Measurements from ENCODE around the gene NID1.

Gene NID1

DNA sequence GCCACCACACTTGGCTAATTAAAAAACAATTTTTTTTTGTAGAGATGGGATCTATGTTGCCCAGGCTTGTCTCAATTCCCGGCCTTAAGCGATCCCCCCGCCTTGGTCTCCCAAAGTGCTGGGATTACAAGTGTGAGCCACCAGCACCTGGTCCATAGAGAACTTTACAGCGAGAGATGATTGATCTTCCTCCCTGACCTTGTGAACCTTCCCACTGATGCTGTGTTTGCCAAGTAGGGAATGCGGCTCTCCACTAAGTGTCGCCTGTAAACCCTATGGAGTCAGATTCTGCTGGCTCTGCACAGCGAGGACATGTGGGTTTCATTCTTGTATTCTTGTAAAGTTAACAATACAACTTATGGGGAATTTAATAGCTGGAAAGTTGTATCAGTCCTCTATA, 116.9 kb downstream of the NID1 start:
- Histone ChIP-seq H3K4me3 (ENCODE audit: low read length) (no peak overlapping the region), H3K27ac (ENCODE audit: low read length) (no peak overlapping the region), H3K27me3 (replicated peaks; ENCODE audit: insufficient read depth, low read length) (no peaks in the 10 kb centered on the region), H3K9me2 (replicated peaks; ENCODE audit: insufficient read depth, low read length) (no peaks in the 10 kb centered on the region), H3K79me2 (ENCODE audit: low read length) (no peaks in the 10 kb centered on the region), H4K20me1 (ENCODE audit: insufficient read depth, low read length) (no peaks in the 10 kb centered on the region), H3K4me2 (ENCODE audit: low read depth, low read length) (no peak overlapping the region), H3K4me1 (ENCODE audit: low read length) (no peaks in the 10 kb centered on the region), H3K36me3 (replicated peaks; ENCODE audit: insufficient read depth, low read length) (no peaks in the 10 kb centered on the region), H3K9ac (ENCODE audit: low read length) (no peak overlapping the region), H2AFZ (ENCODE audit: low read length) (no peak overlapping the region), H3K9me3 (replicated peaks; ENCODE audit: insufficient read depth, low read length) (no peaks in the 10 kb centered on the region), H3F3A (ENCODE audit: insufficient read depth, low read length) (no peaks in the 10 kb centered on the region)
- no peak for TF ChIP-seq EZH2 (optimal IDR thresholded peaks at IDR 0.05; ENCODE audit: low read depth, low read length)
- TF ChIP-seq, protein P1, sequence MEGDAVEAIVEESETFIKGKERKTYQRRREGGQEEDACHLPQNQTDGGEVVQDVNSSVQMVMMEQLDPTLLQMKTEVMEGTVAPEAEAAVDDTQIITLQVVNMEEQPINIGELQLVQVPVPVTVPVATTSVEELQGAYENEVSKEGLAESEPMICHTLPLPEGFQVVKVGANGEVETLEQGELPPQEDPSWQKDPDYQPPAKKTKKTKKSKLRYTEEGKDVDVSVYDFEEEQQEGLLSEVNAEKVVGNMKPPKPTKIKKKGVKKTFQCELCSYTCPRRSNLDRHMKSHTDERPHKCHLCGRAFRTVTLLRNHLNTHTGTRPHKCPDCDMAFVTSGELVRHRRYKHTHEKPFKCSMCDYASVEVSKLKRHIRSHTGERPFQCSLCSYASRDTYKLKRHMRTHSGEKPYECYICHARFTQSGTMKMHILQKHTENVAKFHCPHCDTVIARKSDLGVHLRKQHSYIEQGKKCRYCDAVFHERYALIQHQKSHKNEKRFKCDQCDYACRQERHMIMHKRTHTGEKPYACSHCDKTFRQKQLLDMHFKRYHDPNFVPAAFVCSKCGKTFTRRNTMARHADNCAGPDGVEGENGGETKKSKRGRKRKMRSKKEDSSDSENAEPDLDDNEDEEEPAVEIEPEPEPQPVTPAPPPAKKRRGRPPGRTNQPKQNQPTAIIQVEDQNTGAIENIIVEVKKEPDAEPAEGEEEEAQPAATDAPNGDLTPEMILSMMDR (IDR thresholded peaks at IDR 0.05; ENCODE audit: low read length), result no peak
- TF ChIP-seq EZH2phosphoT487 (IDR thresholded peaks at IDR 0.05; ENCODE audit: low read length), result no peak
- no peak for DNase-seq

DNA sequence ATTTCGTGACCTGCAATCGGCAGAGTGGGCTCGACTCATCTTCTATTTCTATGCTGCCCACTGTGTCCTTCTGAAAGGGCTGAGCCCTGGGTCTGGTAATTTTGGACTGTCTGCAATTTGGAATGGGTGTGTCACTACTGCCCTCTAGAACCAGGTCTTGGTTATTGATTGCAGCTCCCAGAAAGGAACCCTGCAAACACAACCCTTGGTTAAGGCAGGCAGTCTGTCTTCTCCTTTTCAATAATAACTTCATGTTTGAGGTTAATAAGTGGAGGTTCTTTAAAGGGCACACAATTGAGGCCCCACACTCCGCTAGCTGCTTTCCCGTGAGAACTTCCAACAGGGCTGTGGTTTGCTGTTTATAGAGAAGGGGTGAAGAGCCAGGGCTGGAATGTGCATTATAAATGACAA, 118.3 kb downstream of the NID1 start:
- Histone ChIP-seq H3K36me3 (replicated peaks; ENCODE audit: insufficient read depth, low read length) (no peaks in the 10 kb centered on the region), H3K79me2 (ENCODE audit: low read length) (no peaks in the 10 kb centered on the region), H3F3A (ENCODE audit: insufficient read depth, low read length) (no peaks in the 10 kb centered on the region), H3K4me1 (ENCODE audit: low read length) (no peaks in the 10 kb centered on the region), H3K4me2 (ENCODE audit: low read depth, low read length) (no peak overlapping the region), H3K4me3 (ENCODE audit: low read length) (no peak overlapping the region), H3K9me2 (replicated peaks; ENCODE audit: insufficient read depth, low read length) (no peaks in the 10 kb centered on the region), H3K27ac (ENCODE audit: low read length) (no peak overlapping the region), H3K9ac (ENCODE audit: low read length) (no peak overlapping the region), H3K27me3 (replicated peaks; ENCODE audit: insufficient read depth, low read length) (no peaks in the 10 kb centered on the region), H3K9me3 (replicated peaks; ENCODE audit: insufficient read depth, low read length) (no peaks in the 10 kb centered on the region), H4K20me1 (ENCODE audit: insufficient read depth, low read length) (no peaks in the 10 kb centered on the region), H2AFZ (ENCODE audit: low read length) (no peak overlapping the region)
- TF ChIP-seq, protein P1 (IDR thresholded peaks at IDR 0.05; ENCODE audit: low read length), result peak; percentile 37
- no peak for TF ChIP-seq EZH2 (optimal IDR thresholded peaks at IDR 0.05; ENCODE audit: low read depth, low read length)
- DNase-seq, result no peak

DNA sequence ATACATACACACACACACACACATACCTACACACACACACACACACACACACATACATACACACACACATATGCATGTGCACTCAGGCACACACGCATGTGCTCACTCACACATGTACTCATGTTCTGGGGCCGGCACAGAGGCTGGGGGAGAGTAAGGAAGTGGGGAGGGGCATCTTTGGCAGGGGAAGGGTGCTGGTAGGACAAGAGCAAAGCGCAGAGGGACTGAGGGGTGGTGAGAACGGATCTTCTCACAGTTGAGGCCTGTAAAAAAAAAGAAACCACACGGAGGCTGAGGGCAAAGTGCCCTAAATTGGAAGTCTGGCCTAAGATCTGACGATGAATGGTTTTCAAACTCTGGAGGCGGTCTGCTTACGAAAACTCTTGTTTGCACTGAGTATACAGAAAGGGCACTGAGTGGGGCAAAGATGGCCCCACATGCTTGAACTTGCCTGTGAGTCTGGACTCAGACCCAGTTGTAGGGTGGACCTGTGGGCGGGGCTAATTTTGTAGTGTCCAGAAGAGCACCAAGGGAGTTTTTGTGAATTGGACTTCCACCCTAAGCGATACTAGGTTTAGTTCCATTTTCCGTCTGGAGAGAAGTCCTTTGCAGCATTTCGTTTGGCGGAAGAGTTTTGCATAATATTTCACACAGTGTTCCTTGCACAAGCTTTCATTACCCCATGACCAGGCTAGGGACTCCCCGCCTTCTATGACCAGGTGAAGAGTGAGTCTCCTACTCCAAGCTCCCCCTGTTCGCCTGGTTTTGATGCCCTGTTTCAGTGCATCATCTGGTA, 118.9 kb downstream of the NID1 start:
- no peak overlapping the region for H2AFZ ChIP-seq (ENCODE audit: low read length)

More for the DNA sequence above, 118.9 kb downstream of the NID1 start:
- Histone ChIP-seq H4K20me1 (ENCODE audit: insufficient read depth, low read length) (no peaks in the 10 kb centered on the region), H3K4me1 (ENCODE audit: low read length) (no peaks in the 10 kb centered on the region), H3K4me2 (ENCODE audit: low read depth, low read length) (no peak overlapping the region), H3K9me2 (replicated peaks; ENCODE audit: insufficient read depth, low read length) (no peaks in the 10 kb centered on the region), H3K36me3 (replicated peaks; ENCODE audit: insufficient read depth, low read length) (no peaks in the 10 kb centered on the region), H3K27me3 (replicated peaks; ENCODE audit: insufficient read depth, low read length) (no peaks in the 10 kb centered on the region), H3K79me2 (ENCODE audit: low read length) (no peaks in the 10 kb centered on the region), H3K9me3 (replicated peaks; ENCODE audit: insufficient read depth, low read length) (no peaks in the 10 kb centered on the region), H3K4me3 (ENCODE audit: low read length) (no peak overlapping the region), H3K9ac (ENCODE audit: low read length) (no peak overlapping the region), H3F3A (ENCODE audit: insufficient read depth, low read length) (no peaks in the 10 kb centered on the region), H3K27ac (ENCODE audit: low read length) (no peak overlapping the region)
- DNase-seq, result no peak
- TF ChIP-seq, protein P1 (IDR thresholded peaks at IDR 0.05; ENCODE audit: low read length), result no peak
- TF ChIP-seq EZH2 (optimal IDR thresholded peaks at IDR 0.05; ENCODE audit: low read depth, low read length) (no peak), EZH2phosphoT487 (IDR thresholded peaks at IDR 0.05; ENCODE audit: low read length) (no peak)
